H7 (cell line): ENCODE measurements around the gene RYK. TPM values are rescaled to one million over a fixed set of nuclear protein-coding genes. Genes with fewer than 3 reads are reported as not detected.
A peak's percentile ranks its signal among the peaks of the same experiment; 100 is the strongest.
"Not testable (repeated sequence)": the region's sequence is repeated elsewhere in the genome, so short reads cannot be mapped to it uniquely, and the experiment has no call there.

Experiments
- DNase-seq: peaks from one replicate; pipeline ENCODE4 v3.0.0; 2012
- H3K27me3 ChIP-seq: 2 replicates; pipeline ENCODE4 v1.6.0; 2011; ENCODE audit warnings: mild to moderate bottlenecking, low read length; ENCODE audit not compliant: control insufficient read depth, insufficient read depth
- H3K36me3 ChIP-seq: replicated peaks from 2 replicates; pipeline ENCODE4 v1.5.1; 2011; ENCODE audit warnings: low read length; ENCODE audit not compliant: control insufficient read depth, insufficient read depth
- H3K4me3 ChIP-seq: 2 replicates; pipeline ENCODE4 v1.5.1; 2011; ENCODE audit warnings: low read depth, mild to moderate bottlenecking, control low read depth, low read length, moderate library complexity; ENCODE audit not compliant: insufficient read depth
- total RNA-seq: library from RNA; depleted of rRNA; stranded (reverse); fragments of >200 nt; shearing (Covaris generic); gene quantifications from 2 replicates; pipeline ENCODE4 v1.2.3, GENCODE V29; 2014

Gene RYK
- total RNA-seq, 1 experiment from 2014 or later, result 79.2 TPM

GRCh38 chr3:134277066-134277660 is 26.5 kb upstream of the RYK start:
- DNase-seq, result no peak
- H3K27me3 ChIP-seq, result no peaks in the 10 kb centered on the region
- no peak overlapping the region for H3K4me3 ChIP-seq
- no peaks in the 10 kb centered on the region for H3K36me3 ChIP-seq

DNA sequence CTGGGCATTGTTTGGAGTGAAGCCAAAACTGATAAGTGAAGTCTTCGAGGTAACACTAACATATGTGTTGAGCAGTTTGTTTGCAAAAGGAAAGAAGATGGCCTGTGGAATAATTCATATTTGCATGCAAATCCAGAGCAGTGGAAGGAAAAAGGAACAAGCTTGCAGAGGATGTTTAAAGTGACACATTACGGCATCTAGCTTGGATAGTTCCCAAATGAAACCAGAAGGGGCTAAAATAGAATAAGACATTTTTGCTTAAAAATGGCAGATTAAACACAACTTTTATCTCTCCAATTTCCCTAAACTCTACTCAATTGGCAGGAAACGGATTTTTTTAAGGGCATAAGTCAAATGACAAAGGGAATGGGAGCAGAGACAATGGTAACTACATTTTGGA is 25.4 kb upstream of the RYK start:
- Histone ChIP-seq H3K4me3 (no peak overlapping the region), H3K27me3 (no peaks in the 10 kb centered on the region), H3K36me3 (no peaks in the 10 kb centered on the region)
- no peak for DNase-seq

GRCh38 chr3:134275110-134275509 is 24.5 kb upstream of the RYK start:
- not testable (repeated sequence) for DNase-seq, H3K36me3 ChIP-seq, H3K4me3 ChIP-seq, H3K27me3 ChIP-seq

DNA sequence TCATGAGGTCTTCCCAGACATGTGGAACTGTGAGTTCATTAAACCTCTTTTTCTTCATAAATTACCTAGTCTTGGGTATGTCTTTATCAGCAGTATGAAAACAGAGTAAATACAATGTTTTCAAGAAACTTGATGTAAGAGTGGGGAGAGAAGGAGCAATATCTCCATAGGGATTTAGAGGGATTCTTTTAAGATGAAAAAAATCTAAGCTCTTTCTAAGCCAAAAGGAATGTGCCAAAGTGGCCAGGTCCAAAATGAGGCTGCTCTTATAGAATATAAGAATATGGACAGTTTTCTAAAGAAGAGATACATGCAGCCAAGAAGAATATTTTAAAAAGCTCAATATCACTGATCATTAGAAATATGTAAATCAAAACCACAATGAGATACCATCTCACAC is 23.9 kb upstream of the RYK start:
- no peaks in the 10 kb centered on the region for H3K36me3 ChIP-seq
- H3K27me3 ChIP-seq, result no peaks in the 10 kb centered on the region
- DNase-seq, result no peak
- H3K4me3 ChIP-seq, result no peak overlapping the region

DNA sequence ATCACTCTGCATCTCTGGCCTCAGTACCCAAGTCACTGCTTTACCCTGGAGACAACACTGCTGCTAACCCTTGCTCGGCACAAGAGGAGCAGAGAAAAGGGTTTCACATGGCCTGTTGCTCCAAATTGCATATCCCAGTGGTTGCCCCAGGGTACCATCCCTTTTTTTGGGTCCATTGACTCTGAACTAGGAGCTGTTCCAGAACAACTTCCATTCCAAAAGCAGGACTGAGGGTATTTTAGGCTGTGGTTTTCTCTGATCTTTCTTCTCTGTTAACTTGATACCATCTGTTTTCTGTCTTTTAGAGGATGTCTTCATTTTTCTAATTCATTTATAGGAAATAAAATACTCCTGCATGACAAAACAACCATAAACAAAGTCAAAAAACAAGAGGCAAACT is 17.3 kb upstream of the RYK start:
- H3K4me3 ChIP-seq, result no peak overlapping the region
- no peak for DNase-seq

DNA sequence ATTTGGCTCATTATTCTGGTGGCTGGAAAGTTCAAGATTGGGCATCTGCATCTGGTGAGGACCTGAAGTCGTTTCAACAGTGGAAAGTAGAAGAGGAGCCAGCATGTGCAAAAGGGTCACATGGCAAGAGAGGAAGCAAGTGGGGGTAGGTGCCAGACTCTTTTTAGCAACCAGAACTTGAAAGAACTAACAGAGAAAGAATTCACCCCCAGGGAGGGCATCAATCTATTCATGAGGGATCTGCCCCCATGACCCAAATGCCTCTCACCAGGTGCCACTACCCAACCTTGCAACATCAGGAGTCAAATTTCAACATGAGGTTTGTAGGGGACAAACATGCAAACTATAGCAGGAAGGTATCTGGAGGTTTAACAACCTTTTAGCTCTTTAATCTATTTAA is 10.3 kb upstream of the RYK start:
- peak; percentile 64 for DNase-seq
- no peaks in the 10 kb centered on the region for H3K27me3 ChIP-seq
- no peak overlapping the region for H3K4me3 ChIP-seq
- H3K36me3 ChIP-seq, result no peaks in the 10 kb centered on the region

More for the DNA sequence above, 17.3 kb upstream of the RYK start:
- Histone ChIP-seq H3K27me3 (no peaks in the 10 kb centered on the region), H3K36me3 (no peaks in the 10 kb centered on the region)

DNA sequence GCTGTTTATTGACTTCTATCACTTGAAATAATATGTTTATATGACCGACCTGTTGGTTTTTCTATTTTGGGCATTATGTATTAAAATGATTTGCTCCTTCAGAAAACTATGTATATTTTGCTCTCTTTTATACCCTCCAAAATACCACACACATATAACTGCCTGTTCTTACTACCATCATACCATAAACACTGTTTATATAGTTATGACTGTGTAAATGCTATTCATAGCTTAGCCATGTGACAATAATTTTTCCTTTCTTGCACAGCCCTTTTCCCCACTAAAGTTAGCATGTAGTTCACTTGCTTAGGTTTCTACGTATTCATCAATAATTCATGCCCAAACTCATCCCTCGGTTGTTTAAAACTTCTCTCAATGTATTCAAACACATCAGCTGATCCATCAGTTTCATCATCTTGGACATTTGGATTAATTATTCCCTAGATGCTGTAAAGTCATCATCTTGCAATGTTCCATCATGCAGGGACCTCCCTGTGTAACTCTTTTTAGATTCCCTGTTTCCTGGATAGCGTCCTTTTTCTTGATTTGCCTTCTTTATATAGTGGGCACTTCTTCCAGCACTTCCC is 8.2 kb upstream of the RYK start:
- Histone ChIP-seq H3K27me3 (no peaks in the 10 kb centered on the region), H3K4me3 (no peak overlapping the region), H3K36me3 (no peaks in the 10 kb centered on the region)
- DNase-seq, result no peak

DNA sequence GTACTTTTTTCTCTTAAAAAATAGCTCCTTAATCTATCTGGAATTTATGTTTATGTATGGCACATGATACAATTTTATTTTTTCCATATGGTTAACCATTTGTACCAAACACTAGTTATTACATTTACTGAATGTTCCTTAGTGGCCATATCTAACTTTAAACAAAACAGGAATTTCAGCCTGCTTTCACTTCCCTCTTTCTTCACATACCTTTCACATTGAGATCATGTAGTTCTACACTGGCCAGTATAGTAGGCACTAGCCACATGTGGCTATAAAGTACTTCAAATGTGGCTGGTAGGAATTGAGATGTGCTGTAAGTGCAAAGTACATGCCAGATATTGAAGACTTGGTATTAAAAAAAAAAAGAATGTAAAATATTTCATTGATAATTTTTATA is 4.7 kb upstream of the RYK start:
- H3K4me3 ChIP-seq, result no peak overlapping the region
- H3K36me3 ChIP-seq, result no peaks in the 10 kb centered on the region
- no peak for DNase-seq
- H3K27me3 ChIP-seq, result no peaks in the 10 kb centered on the region

DNA sequence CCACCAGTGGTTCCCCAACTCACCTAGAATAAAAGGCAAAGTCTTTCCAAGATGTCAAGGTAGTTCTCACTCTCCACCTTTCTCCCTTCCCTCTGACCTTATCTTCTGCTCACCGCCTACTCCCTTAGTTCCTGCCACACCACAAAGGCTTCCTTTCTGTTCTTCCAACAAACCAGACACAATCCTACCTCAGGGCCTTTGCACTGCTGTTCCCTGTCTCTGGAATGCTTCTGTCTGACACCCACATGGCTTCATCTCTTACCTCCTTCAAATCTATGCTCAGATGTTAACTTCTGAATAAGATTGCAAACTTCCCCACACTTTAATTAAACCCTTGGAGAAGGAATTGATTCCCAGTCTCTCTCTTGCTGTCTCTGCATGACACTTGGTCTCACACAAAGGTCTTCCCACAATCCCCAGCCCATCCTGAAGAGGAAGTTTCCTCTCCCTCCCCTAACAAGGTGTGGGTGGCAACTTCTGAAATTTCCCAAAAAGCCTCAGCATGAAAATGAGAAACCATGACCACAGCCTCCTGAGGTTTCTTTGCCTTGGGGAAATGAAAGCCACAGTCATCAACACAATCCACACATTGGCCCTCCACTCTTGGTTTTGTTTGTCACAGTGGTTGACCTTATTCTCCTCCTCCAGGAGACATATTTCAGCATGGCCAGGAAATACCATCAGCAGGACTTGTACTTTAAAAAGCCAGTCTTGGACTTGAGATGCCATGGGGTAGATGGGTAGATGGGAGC is 3.0 kb upstream of the RYK start:
- Histone ChIP-seq H3K4me3 (no peak overlapping the region), H3K36me3 (no peaks in the 10 kb centered on the region), H3K27me3 (no peaks in the 10 kb centered on the region)
- no peak for DNase-seq

DNA sequence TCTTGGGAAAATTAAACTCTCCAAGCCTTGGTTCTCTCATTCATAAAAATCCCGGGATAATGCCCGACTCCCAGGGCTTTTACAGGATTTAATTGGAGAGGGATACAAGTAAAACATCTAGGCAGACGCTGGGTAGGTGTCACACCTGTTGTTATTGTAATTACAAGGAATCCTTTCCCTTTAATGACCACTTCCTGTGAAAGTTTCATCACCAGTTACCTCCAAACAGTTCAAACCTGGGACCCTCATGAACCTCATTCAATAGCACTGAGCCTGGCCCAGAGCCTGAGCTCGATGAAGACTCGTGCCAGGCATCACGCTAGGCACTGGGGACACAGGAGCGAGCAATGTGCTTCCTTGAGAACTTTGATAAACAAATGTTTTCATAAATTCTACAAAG is 2.1 kb upstream of the RYK start:
- no peak overlapping the region for H3K4me3 ChIP-seq
- no peaks in the 10 kb centered on the region; the same call in 1 of the 2 replicates for H3K36me3 ChIP-seq
- DNase-seq, result no peak
- H3K27me3 ChIP-seq, result no peaks in the 10 kb centered on the region

- H3K36me3 ChIP-seq, result no peaks in the 10 kb centered on the region; the same call in 1 of the 2 replicates
- peak; percentile 48 for DNase-seq
- no peaks in the 10 kb centered on the region for H3K27me3 ChIP-seq
- H3K4me3 ChIP-seq, result no peak overlapping the region
These were observed 1.2 kb upstream of the RYK start for GRCh38 chr3:134251731-134252391.

- peak overlapping the region; percentile 69 for H3K4me3 ChIP-seq
- peak; percentile 84 for DNase-seq
- no peaks in the 10 kb centered on the region; the same call in 1 of the 2 replicates for H3K36me3 ChIP-seq
- H3K27me3 ChIP-seq, result no peaks in the 10 kb centered on the region
These were observed 533 bp downstream of the RYK start for GRCh38 chr3:134249935-134250716.

- DNase-seq, result no peak
- no peaks in the 10 kb centered on the region for H3K27me3 ChIP-seq
- H3K36me3 ChIP-seq, result no peaks in the 10 kb centered on the region; the same call in 1 of the 2 replicates
- H3K4me3 ChIP-seq, result peak overlapping the region; percentile 69
These were observed 1.3 kb downstream of the RYK start for GRCh38 chr3:134249296-134249841.

DNA sequence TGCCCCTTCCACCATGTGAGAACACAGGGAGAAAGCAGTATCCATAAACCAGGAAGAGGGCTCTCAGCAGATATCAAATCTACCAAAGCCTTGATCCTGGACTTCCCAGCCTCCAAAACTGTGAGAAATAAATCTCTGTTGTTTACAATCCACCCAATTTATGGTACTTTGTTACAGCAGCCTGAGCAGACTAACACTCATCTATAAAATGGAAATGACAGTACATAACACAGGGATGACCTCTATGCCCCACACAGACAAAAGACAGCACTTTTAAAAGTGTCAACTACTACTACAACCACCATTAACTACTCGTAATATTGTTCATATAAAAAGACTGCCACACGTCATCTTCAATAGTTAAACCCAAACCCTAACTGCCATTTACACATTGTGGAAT is 5.7 kb downstream of the RYK start:
- no peak for DNase-seq
- H3K4me3 ChIP-seq, result no peak overlapping the region

More for the DNA sequence above, 5.7 kb downstream of the RYK start:
- no peaks in the 10 kb centered on the region for H3K27me3 ChIP-seq
- no peaks in the 10 kb centered on the region; the same call in 1 of the 2 replicates for H3K36me3 ChIP-seq
